GM12878 (cell line): ENCODE results near the gene ZNF532. TPM values are rescaled to one million over a fixed set of nuclear protein-coding genes. Genes with fewer than 3 reads are reported as not detected.

ENCODE experiments used
- ATAC-seq: fragments of 200-7000 bp; cut with Tn5 transposase; 3 replicates; pipeline ENCODE4 v1.9.1; 2020; ENCODE audit warnings: mild to moderate bottlenecking, moderate library complexity
- BruUV-seq: library from RNA; stranded (reverse); fragments of 400-500 nt; replicated peaks from 2 replicates; lab custom pipeline; 2021; lab: Mats Ljungman, UMichigan
- CTCF ChIA-PET: fragments of 300-600 bp; sonication (Branson Sonifier 250); formaldehyde crosslinking; extraction: SDS; loops from one replicate; lab custom pipeline; 2021; ENCODE audit warnings: inconsistent platforms; lab: Yijun Ruan, JAX
- POLR2A ChIA-PET: fragments of 350-600 bp; formaldehyde crosslinking; extraction: SDS; loops from one replicate; lab custom pipeline; 2021; ENCODE audit warnings: inconsistent platforms; lab: Charles Lee
- RAD21 ChIA-PET: fragments of 300-600 bp; sonication (Branson Sonifier 250); formaldehyde crosslinking; loops from one replicate; lab custom pipeline; 2023; ENCODE audit warnings: antibody characterized with exemption; ENCODE audit not compliant: unreplicated experiment; lab: Charles Lee
- SMC1A ChIA-PET: fragments of 300-600 bp; sonication (Branson Sonifier 250); formaldehyde crosslinking; loops from one replicate; lab custom pipeline; 2023; ENCODE audit not compliant: unreplicated experiment, uncharacterized antibody; lab: Charles Lee
- DNase-seq: peaks from one replicate; pipeline ENCODE4 v3.0.0-alpha.2; 2011; ENCODE audit warnings: low read depth, low spot score
- FAIRE-seq: peaks from 3 replicates; lab custom pipeline; 2011; peaks lifted over from hg19 to GRCh38; lab: Jason Lieb, UNC
- H2AFZ ChIP-seq: 2 replicates; pipeline ENCODE4 v1.6.0; 2011; ENCODE audit warnings: low read depth, low read length, control low read depth; ENCODE audit not compliant: control insufficient read depth
- H3K27ac ChIP-seq: 2 replicates; pipeline ENCODE4 v1.5.1; 2011; ENCODE audit warnings: control low read depth; ENCODE audit not compliant: control insufficient read depth, insufficient read depth
- H3K27me3 ChIP-seq, 2 experiments: replicated peaks in 1 of 2; 2 replicates each; pipeline versions ENCODE4 v1.6.0 to v1.6.1; 2011; ENCODE audit warnings: low read length in 1 of 2; ENCODE audit not compliant: control insufficient read depth in 2 of 2, insufficient read depth in 2 of 2
- H3K36me3 ChIP-seq, 2 experiments: 2 replicates each; pipeline ENCODE4 v1.5.1; 2011; ENCODE audit warnings: low read length in 1 of 2; ENCODE audit not compliant: control insufficient read depth in 2 of 2, insufficient read depth in 2 of 2
- H3K4me1 ChIP-seq: 2 replicates; pipeline ENCODE4 v1.6.1; 2011; ENCODE audit warnings: mild to moderate bottlenecking, low read length, moderate library complexity, mixed read lengths; ENCODE audit not compliant: control insufficient read depth, insufficient read depth
- H3K4me2 ChIP-seq: 2 replicates; pipeline ENCODE4 v1.6.0; 2011; ENCODE audit warnings: control low read depth; ENCODE audit not compliant: control insufficient read depth, insufficient read depth
- H3K4me3 ChIP-seq: fragments of 200-600 bp; sonication (generic); 2 replicates; pipeline ENCODE4 v1.5.1; 2016
- H3K79me2 ChIP-seq: 2 replicates; pipeline ENCODE4 v1.6.0; 2011; ENCODE audit warnings: low read length; ENCODE audit not compliant: control insufficient read depth, insufficient read depth
- H3K9ac ChIP-seq: 2 replicates; pipeline ENCODE4 v1.8.0; 2011; ENCODE audit warnings: low read length, control low read depth, mixed read lengths; ENCODE audit not compliant: control insufficient read depth, insufficient read depth
- H3K9me3 ChIP-seq: replicated peaks from 3 replicates; pipeline ENCODE4 v1.5.1; 2011; ENCODE audit warnings: mild to moderate bottlenecking, low read length; ENCODE audit not compliant: control insufficient read depth, insufficient read depth
- H4K20me1 ChIP-seq: 2 replicates; pipeline ENCODE4 v1.6.0; 2011; ENCODE audit not compliant: control insufficient read depth, insufficient read depth
- ASH2L ChIP-seq: fragments of 300-600, 200-600 bp; sonication (generic); IDR thresholded peaks from 2 replicates; pipeline ENCODE4 v1.6.1; 2017; ENCODE audit warnings: low read depth, mild to moderate bottlenecking, borderline replicate concordance
- CBX5 ChIP-seq: sonication (generic); IDR thresholded peaks from 2 replicates; pipeline ENCODE4 v1.6.1; 2016; ENCODE audit warnings: low read depth, moderate library complexity, mild to moderate bottlenecking, inconsistent platforms
- CHD2 ChIP-seq: IDR thresholded peaks from 2 replicates; pipeline ENCODE4 v1.6.1; 2011; ENCODE audit warnings: low read depth, low read length, improper control_type of control experiment, borderline replicate concordance
- IRF4 ChIP-seq: IDR thresholded peaks from 2 replicates; pipeline ENCODE4 v1.6.1; 2011; ENCODE audit warnings: low read depth, low read length
- MEF2A ChIP-seq: IDR thresholded peaks from 2 replicates; pipeline ENCODE4 v1.6.1; 2011; ENCODE audit warnings: low read depth, mild to moderate bottlenecking, low read length, moderate library complexity; ENCODE audit not compliant: insufficient read depth
- RUNX3 ChIP-seq: IDR thresholded peaks from 2 replicates; pipeline ENCODE4 v1.6.1; 2012; ENCODE audit warnings: low read length, inconsistent platforms
- ZNF592 ChIP-seq: fragments of 450-650 bp; IDR thresholded peaks from 2 replicates; pipeline ENCODE4 v1.6.1; 2017; ENCODE audit warnings: mild to moderate bottlenecking, moderate library complexity
- WGBS: methylation state at CpG from one replicate; pipeline ENCODE4 v1.1.6; 2016; ENCODE audit warnings: low lambda C conversion rate; ENCODE audit not compliant: insufficient replicate concordance, insufficient coverage; ENCODE audit errors: missing lambda C conversion rate; 5-methylcytosine and 5-hydroxymethylcytosine counted together
- in situ Hi-C: fragments of 300-500 bp; cut with MboI; formaldehyde crosslinking; loops from 9 replicates; pipeline ENCODE4 v1.14.3; 2018; ENCODE audit warnings: mixed read lengths
- intact Hi-C: fragments of 100-400 bp; cut with micrococcal nuclease; formaldehyde crosslinking; loops from one replicate; pipeline ENCODE4 v1.14.2; 2022; ENCODE audit not compliant: unreplicated experiment
- polyA plus RNA-seq, 11 experiments: library from polyadenylated mRNA; depleted of rRNA in 4 of 11; unstranded in 6 of 11; stranded (reverse) in 5 of 11; fragments of >200 nt; fragmentation: Nextera tagmentation in 4 of 11; fragmentation: Illumina TruSeq in 1 of 11; extraction: Ambion mirVana in 4 of 11; extraction: Trizol in 1 of 11; gene quantifications; 1 replicate in 1 of 11; 2 replicates in 10 of 11; pipeline versions ENCODE4 v1.2.1 to v1.2.3, GENCODE V29; 2011 to 2016; ENCODE audit warnings: inconsistent platforms in 2 of 11, missing spikeins in 2 of 11, low read depth in 1 of 11
- total RNA-seq, 4 experiments: library from RNA; depleted of rRNA in 3 of 4; stranded (reverse); fragments of >200 nt in 3 of 4; fragmentation: Illumina TruSeq in 1 of 4; extraction: Trizol in 1 of 4; gene quantifications; 2 replicates each; pipeline versions ENCODE4 v1.2.1 to v1.2.3, GENCODE V29; 2013 to 2021

ZNF532 gene
- total and polyA plus RNA-seq, 10 of the 15 experiments (the other 5 are each of a cell fraction or from before 2014, with no cell fraction given) = 0.44 to 3.4 (median 1.4) TPM

GRCh38 chr18:58989184-58989759 is 124.6 kb downstream of the ZNF532 start:
- Histone ChIP-seq H3K79me2 (no peaks in the 10 kb centered on the region), H4K20me1 (no peaks in the 10 kb centered on the region)
- in situ Hi-C loops = loop anchor here (25.0 kb wide), 1 partner anchor 898 kb away; the partner anchor contains the start of gene PMAIP1
- WGBS = 52% methylated on average over 2 of the region's 2 CpGs
- TF ChIP-seq ASH2L = no peak
- 0 out of 2 replicates have a peak, but pooled peaks have one; percentile 41 for TF ChIP-seq MEF2A
- no peak for TF ChIP-seq CHD2
- TF ChIP-seq RUNX3 = peak; percentile 75
- peak; percentile 96 for TF ChIP-seq CBX5
- TF ChIP-seq, all 136 proteins: peak for 3
- BruUV-seq = no TSS peak
- H3K36me3 ChIP-seq = no peaks in the 10 kb centered on the region
- FAIRE-seq (no peak), ATAC-seq (no peak), DNase-seq (no peak)
- no peak overlapping the region for H3K27ac ChIP-seq
- H2AFZ ChIP-seq = no peak overlapping the region
- H3K9ac ChIP-seq = no peak overlapping the region
- H3K27me3 ChIP-seq = no peaks in the 10 kb centered on the region
- H3K9me3 ChIP-seq = peaks cover 26% of the 10 kb centered on the region
- SMC1A ChIA-PET = interaction anchor here (1.3 kb wide), 1 partner anchor 15 kb away, joined by 3 read pairs; no protein-coding TSS in a partner anchor
- H3K4me2 ChIP-seq = no peak overlapping the region
- no peak overlapping the region for H3K4me3 ChIP-seq
- CTCF ChIA-PET = interaction anchor here (2.2 kb wide), 1 partner anchor 14 kb away, joined by 12 read pairs; no protein-coding TSS in a partner anchor
- peaks cover 29% of the 10 kb centered on the region for H3K4me1 ChIP-seq
- intact Hi-C loops = no loop called here
- POLR2A ChIA-PET = interaction anchor here (0.5 kb wide), 1 partner anchor 25 kb away, joined by 5 read pairs; no protein-coding TSS in a partner anchor
- RAD21 ChIA-PET = no interaction called here

GRCh38 chr18:58990720-58991119 is 126.0 kb downstream of the ZNF532 start:
- in situ Hi-C loops = loop anchor here (25.0 kb wide), 1 partner anchor 897 kb away; the partner anchor contains the start of gene PMAIP1
- Histone ChIP-seq H3K9ac (no peak overlapping the region), H4K20me1 (no peaks in the 10 kb centered on the region), H3K27me3 (no peaks in the 10 kb centered on the region), H2AFZ (no peak overlapping the region; the same call in 1 of the 2 replicates), H3K9me3 (peaks cover 26% of the 10 kb centered on the region), H3K27ac (peak overlapping the region; percentile 32), H3K4me2 (no peak overlapping the region), H3K4me3 (no peak overlapping the region), H3K79me2 (no peaks in the 10 kb centered on the region), H3K4me1 (peaks cover 29% of the 10 kb centered on the region), H3K36me3 (no peaks in the 10 kb centered on the region)
- no peak for FAIRE-seq
- intact Hi-C loops = loop anchor here (1.0 kb wide), 1 partner anchor 19 kb away; no protein-coding TSS in a partner anchor
- WGBS = 76% methylated on average over 6 of the region's 6 CpGs
- peak; percentile 24 for ATAC-seq
- peak; percentile 8; the same call in 1 of the 2 replicates for TF ChIP-seq IRF4
- no peak for TF ChIP-seq ZNF592
- ChIA-PET POLR2A (no interaction called here), SMC1A (interaction anchor here (0.9 to 1.4 kb wide), 2 partner anchors 15 to 31 kb away, joined by 3 read pairs; no protein-coding TSS in a partner anchor), RAD21 (no interaction called here), CTCF (interaction anchor here (0.5 kb wide), 1 partner anchor 15 kb away, joined by 3 read pairs; no protein-coding TSS in a partner anchor)
- no TSS peak for BruUV-seq
- no peak for DNase-seq
